Common myeloid progenitor, CD34-positive (primary cell): Measurements from ENCODE around the gene CEACAM19.
A peak's percentile ranks its signal among the peaks of the same experiment; 100 is the strongest.

Source experiments
- CTCF ChIA-PET: fragments of 350-600 bp; sonication (Branson Sonifier 250); formaldehyde crosslinking; loops from one replicate; lab custom pipeline; 2021; ENCODE audit warnings: antibody characterized with exemption; lab: Charles Lee
- POLR2A ChIA-PET: fragments of 350-600 bp; sonication (Branson Sonifier 250); formaldehyde crosslinking; loops from one replicate; lab custom pipeline; 2021; ENCODE audit warnings: antibody characterized with exemption; lab: Charles Lee
- DNase-seq, 3 donors: peaks; one replicate each; pipeline versions ENCODE4 v3.0.0 to v3.0.0-alpha.2; 2013
- H3K27ac ChIP-seq, 2 experiments: 1 replicate in 1 of 2; 2 replicates in 1 of 2; pipeline ENCODE4 v1.7.0; 2013; ENCODE audit warnings: inconsistent platforms in 2 of 2, low read length in 2 of 2, mild to moderate bottlenecking in 2 of 2, low read depth in 1 of 2, moderate library complexity in 1 of 2; ENCODE audit not compliant: severe bottlenecking in 2 of 2, insufficient read depth in 1 of 2, poor library complexity in 1 of 2
- H3K27me3 ChIP-seq, 5 experiments: replicated peaks in 2 of 5; 1 replicate in 3 of 5; 2 replicates in 2 of 5; pipeline versions ENCODE4 v1.6.1 to v1.7.0; 2013; ENCODE audit warnings: low read length in 4 of 5, mild to moderate bottlenecking in 2 of 5, moderate library complexity in 2 of 5, inconsistent platforms in 1 of 5; ENCODE audit not compliant: insufficient read depth in 5 of 5, control insufficient read depth in 4 of 5
- H3K36me3 ChIP-seq, 4 experiments: 1 replicate in 2 of 4; 2 replicates in 2 of 4; pipeline versions ENCODE4 v1.6.1 to v1.7.0; 2013; ENCODE audit warnings: low read length in 3 of 4, control low read depth in 1 of 4, mild to moderate bottlenecking in 1 of 4; ENCODE audit not compliant: control insufficient read depth in 4 of 4, insufficient read depth in 4 of 4
- H3K4me1 ChIP-seq, 4 experiments: 1 replicate in 3 of 4; 2 replicates in 1 of 4; pipeline versions ENCODE4 v1.6.1 to v1.7.1; 2013; ENCODE audit warnings: low read length in 3 of 4, mild to moderate bottlenecking in 3 of 4, control low read depth in 1 of 4, inconsistent platforms in 1 of 4, moderate library complexity in 1 of 4; ENCODE audit not compliant: control insufficient read depth in 4 of 4, insufficient read depth in 4 of 4; ENCODE audit errors: control extremely low read depth in 1 of 4
- H3K4me3 ChIP-seq, 7 experiments: 1 replicate in 4 of 7; 2 replicates in 3 of 7; pipeline versions ENCODE4 v1.5.1 to v1.7.0; 2013; ENCODE audit warnings: mild to moderate bottlenecking in 7 of 7, low read length in 6 of 7, moderate library complexity in 6 of 7, inconsistent platforms in 2 of 7, low read depth in 2 of 7, control low read depth in 1 of 7; ENCODE audit not compliant: insufficient read depth in 4 of 7, control insufficient read depth in 1 of 7; ENCODE audit errors: extremely low read depth in 1 of 7
- H3K9me3 ChIP-seq, 5 experiments: 1 replicate in 4 of 5; 2 replicates in 1 of 5; pipeline versions ENCODE4 v1.6.1 to v1.7.1; 2013; ENCODE audit warnings: low read length in 4 of 5, mild to moderate bottlenecking in 2 of 5, inconsistent platforms in 1 of 5, low read depth in 1 of 5, moderate library complexity in 1 of 5; ENCODE audit not compliant: control insufficient read depth in 4 of 5, insufficient read depth in 2 of 5; ENCODE audit errors: control extremely low read depth in 1 of 5
- WGBS: methylation state at CpG from one replicate; pipeline ENCODE4 v1.1.5; 2013; ENCODE audit not compliant: insufficient coverage; 5-methylcytosine and 5-hydroxymethylcytosine counted together

CEACAM19 gene

DNA sequence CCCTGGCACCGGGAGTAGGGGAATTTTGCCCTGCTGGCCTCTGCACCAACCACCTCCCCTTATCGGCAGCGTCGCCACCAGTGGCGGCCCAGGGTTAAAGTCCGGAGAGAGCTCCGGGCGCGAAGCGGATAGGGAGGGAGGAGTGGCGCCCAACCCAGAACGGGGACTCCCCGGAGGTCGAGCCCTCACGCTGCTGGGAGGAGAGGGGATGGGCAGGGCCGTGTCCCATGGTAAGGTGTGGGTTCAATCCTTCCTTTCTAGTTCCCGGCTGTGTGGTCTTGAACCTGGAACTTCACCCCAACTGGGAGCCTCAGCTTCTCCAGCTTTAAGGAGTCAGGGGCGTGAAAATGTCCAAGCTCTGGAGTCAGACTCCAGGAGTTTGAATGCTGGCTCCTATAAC is 54.0 kb downstream of the CEACAM19 start:
- 38% methylated on average over 16 of the region's 18 CpGs for WGBS
- Histone ChIP-seq H3K27me3 (no peaks in the 10 kb centered on the region), H3K4me1 (peaks cover 10 to 71% (median 60%) of the 10 kb centered on the region in 4 experiments), H3K36me3 (no peaks in the 10 kb centered on the region), H3K4me3 (peak overlapping the region in 1 of 7 experiments; percentile 40), H3K9me3 (no peaks in the 10 kb centered on the region), H3K27ac (no peak overlapping the region)
- ChIA-PET POLR2A (interaction anchor here (1.4 to 2.3 kb wide), 2 partner anchors 13 to 45 kb away, joined by 3 to 18 read pairs; no protein-coding TSS in a partner anchor), CTCF (interaction anchor here (1.1 to 15.1 kb wide), 12 partner anchors 9 to 159 kb away, joined by 3 to 306 read pairs (median 14); partner anchors contain the start of gene BCL3)
- peak in 1 of 3 donors; percentile 33 for DNase-seq

DNA sequence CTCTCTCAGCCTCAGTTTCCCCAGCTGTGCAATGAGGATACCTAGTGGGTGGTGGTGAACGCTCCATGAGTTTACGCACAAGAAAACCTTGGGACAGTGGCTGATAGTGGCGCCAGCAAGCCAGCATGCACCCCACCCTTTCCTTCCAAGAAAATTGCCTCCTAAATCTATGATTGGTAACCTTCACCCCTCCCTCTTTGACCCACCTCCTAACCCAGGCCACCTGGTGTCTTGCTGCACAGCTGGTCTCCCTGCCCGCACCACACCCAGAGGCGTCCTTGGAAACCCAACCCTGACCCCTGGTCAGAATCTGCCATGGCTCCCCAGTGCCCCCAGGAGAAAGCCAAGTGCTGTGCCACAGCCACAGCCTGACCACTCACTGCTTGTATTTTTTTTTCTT is 54.4 kb downstream of the CEACAM19 start:
- H3K4me3 ChIP-seq, result peak overlapping the region in 1 of 7 experiments; percentile 40
- H3K27me3 ChIP-seq, result no peaks in the 10 kb centered on the region
- DNase-seq, result no peak
- ChIA-PET POLR2A (interaction anchor here (2.3 kb wide), 1 partner anchor 45 kb away, joined by 18 read pairs; no protein-coding TSS in a partner anchor), CTCF (interaction anchor here (1.3 to 15.1 kb wide), 6 partner anchors 13 to 44 kb away, joined by 6 to 306 read pairs (median 50); no protein-coding TSS in a partner anchor)
- no peaks in the 10 kb centered on the region for H3K36me3 ChIP-seq
- H3K4me1 ChIP-seq, result peaks cover 8 to 67% (median 56%) of the 10 kb centered on the region in 4 experiments
- no peaks in the 10 kb centered on the region for H3K9me3 ChIP-seq
- WGBS, result 98% methylated on average over 5 of the region's 5 CpGs
- no peak overlapping the region for H3K27ac ChIP-seq

DNA sequence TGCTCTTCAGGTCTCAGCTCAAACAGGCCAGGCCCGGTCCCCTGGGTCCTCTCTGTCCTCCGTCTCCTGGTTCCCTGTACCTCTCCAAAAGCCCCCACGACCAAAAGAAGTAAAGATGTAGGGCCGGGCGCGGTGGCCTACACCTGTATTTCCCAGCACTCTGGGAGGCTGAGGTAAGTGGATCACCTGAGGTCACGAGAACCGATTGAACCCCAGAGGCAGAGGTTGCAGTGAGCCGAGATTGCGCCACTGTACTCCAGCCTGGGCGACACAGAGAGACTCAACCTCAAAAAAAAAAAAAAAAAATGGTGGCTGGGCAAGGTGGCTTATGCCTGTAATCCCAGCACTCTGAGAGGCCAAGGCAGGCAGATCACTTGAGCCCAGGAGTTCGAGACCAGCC is 55.2 kb downstream of the CEACAM19 start:
- Histone ChIP-seq H3K4me3 (no peak overlapping the region), H3K27me3 (no peaks in the 10 kb centered on the region), H3K9me3 (no peaks in the 10 kb centered on the region), H3K4me1 (peaks cover 5 to 59% (median 48%) of the 10 kb centered on the region in 4 experiments), H3K27ac (no peak overlapping the region), H3K36me3 (no peaks in the 10 kb centered on the region)
- WGBS, result 98% methylated on average over 7 of the region's 12 CpGs
- ChIA-PET CTCF (interaction anchor here (1.3 to 15.1 kb wide), 8 partner anchors 10 to 44 kb away, joined by 4 to 306 read pairs (median 34); no protein-coding TSS in a partner anchor), POLR2A (interaction anchor here (0.6 kb wide), 1 partner anchor 51 kb away, joined by 3 read pairs; no protein-coding TSS in a partner anchor)
- DNase-seq, result no peak

DNA sequence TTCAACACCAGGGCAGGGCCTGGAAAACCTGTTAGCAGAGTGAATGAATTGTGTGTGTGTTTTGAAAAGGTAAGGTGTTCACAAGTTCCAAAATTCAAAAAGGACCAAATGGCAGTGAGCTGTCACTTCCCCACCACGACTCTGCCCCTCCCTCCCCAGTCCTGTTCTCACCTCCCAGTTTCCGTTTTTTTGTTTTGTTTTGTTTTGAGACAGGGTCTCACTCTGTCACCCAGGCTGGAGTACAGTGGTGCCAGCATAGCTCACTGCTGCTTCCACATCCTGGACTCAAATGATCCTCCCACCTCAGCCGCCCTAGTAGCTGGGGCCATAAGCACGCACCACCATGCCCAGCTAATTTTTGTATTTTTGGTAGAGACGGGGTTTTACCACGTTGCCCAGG is 56.9 kb downstream of the CEACAM19 start:
- Histone ChIP-seq H3K27ac (no peak overlapping the region), H3K9me3 (no peaks in the 10 kb centered on the region), H3K4me1 (peaks cover 3 to 42% (median 32%) of the 10 kb centered on the region in 4 experiments), H3K36me3 (no peaks in the 10 kb centered on the region), H3K4me3 (no peak overlapping the region), H3K27me3 (no peaks in the 10 kb centered on the region)
- POLR2A ChIA-PET, result interaction anchor here (1.6 kb wide), 1 partner anchor 25 kb away, joined by 6 read pairs; no protein-coding TSS in a partner anchor
- DNase-seq, result peak in 2 of 3 donors; percentile 40 to 45
- WGBS, result 81% methylated on average over 5 of the region's 6 CpGs
- CTCF ChIA-PET, result interaction anchor here (0.6 to 15.1 kb wide), 9 partner anchors 8 to 42 kb away, joined by 3 to 306 read pairs (median 4); no protein-coding TSS in a partner anchor

DNA sequence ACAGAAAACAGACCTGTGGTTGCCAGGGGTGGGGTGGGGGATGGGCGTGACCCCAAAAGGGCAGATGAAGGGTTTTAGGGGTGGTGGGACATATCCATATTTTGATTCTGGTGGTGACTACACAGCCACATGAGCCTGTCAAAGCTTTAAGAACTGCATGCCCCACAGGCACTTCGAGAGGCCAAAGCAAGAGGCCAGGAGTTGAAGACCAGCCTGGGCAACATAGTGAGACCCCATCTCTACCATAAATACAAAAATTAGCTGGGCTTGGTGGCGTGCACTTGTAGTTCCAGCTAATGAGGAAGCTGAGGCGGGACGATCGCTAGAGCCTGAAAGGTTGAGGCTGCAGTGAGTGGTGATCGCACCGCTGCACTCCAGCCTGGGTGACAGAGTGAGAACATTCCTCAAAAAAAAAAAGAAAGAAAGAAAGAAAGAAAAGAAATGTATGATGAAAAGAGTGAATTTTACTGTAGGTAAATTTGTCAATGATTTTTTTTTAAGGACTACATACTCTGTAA is 58.3 kb downstream of the CEACAM19 start:
- CTCF ChIA-PET, result interaction anchor here (1.0 to 15.1 kb wide), 3 partner anchors 14 to 40 kb away, joined by 3 to 306 read pairs (median 20); no protein-coding TSS in a partner anchor
- H3K4me1 ChIP-seq, result peaks cover 3 to 28% (median 18%) of the 10 kb centered on the region in 4 experiments
- POLR2A ChIA-PET, result interaction anchor here (0.6 kb wide), 1 partner anchor 1154 kb away, joined by 3 read pairs; no protein-coding TSS in a partner anchor
- H3K4me3 ChIP-seq, result no peak overlapping the region
- DNase-seq, result peak in 1 of 3 donors; percentile 44
- H3K27ac ChIP-seq, result no peak overlapping the region
- H3K36me3 ChIP-seq, result no peaks in the 10 kb centered on the region
- 79% methylated on average over 6 of the region's 8 CpGs for WGBS
- H3K27me3 ChIP-seq, result no peaks in the 10 kb centered on the region
- no peaks in the 10 kb centered on the region for H3K9me3 ChIP-seq

DNA sequence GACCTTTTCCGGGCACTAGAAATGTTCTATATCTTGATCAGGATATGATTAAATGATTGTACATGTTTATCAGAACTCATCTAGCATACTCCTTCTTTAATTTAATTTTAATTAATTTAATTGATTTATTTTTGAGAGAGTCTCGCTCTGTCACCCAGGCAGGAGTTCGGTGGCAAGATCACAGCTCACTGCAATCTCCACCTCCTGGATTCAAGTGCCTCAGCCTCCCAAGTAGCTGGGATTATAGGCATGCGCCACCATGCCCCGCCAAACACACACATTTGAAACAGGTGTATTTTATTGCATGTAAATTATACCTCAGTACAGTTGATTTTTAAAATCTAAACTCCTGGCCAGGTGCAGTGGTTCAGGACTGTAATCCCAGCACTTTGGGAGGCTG is 59.8 kb downstream of the CEACAM19 start:
- CTCF ChIA-PET, result interaction anchor here (15.1 kb wide), 1 partner anchor 39 kb away, joined by 306 read pairs; no protein-coding TSS in a partner anchor
- POLR2A ChIA-PET, result interaction anchor here (0.7 kb wide), 1 partner anchor 23 kb away, joined by 3 read pairs; no protein-coding TSS in a partner anchor
- Histone ChIP-seq H3K4me1 (peaks cover 0 to 16% (median 6%) of the 10 kb centered on the region in 4 experiments), H3K36me3 (no peaks in the 10 kb centered on the region), H3K27me3 (no peaks in the 10 kb centered on the region), H3K4me3 (no peak overlapping the region), H3K27ac (no peak overlapping the region), H3K9me3 (no peaks in the 10 kb centered on the region)
- DNase-seq, result no peak
- WGBS, result 93% methylated on average over 2 of the region's 5 CpGs
